HG03442 (cell line): ENCODE data around the gene FBN3.

ENCODE experiments used
- ATAC-seq: cut with Tn5 transposase; IDR thresholded peaks from one replicate; pipeline ENCODE4 v1.9.1; 2021; ENCODE audit warnings: mild to moderate bottlenecking, moderate library complexity; ENCODE audit not compliant: unreplicated experiment

FBN3 gene

GRCh38 chr19:8094336-8094735, 55.1 kb downstream of the FBN3 start:
- ATAC-seq = no peak

- ATAC-seq = no peak
These were observed 55.7 kb downstream of the FBN3 start for GRCh38 chr19:8093740-8094139.

- ATAC-seq = no peak
These were observed 58.4 kb downstream of the FBN3 start for GRCh38 chr19:8090950-8091349.

GRCh38 chr19:8089664-8090601, 59.5 kb downstream of the FBN3 start:
- ATAC-seq = no peak

- no peak for ATAC-seq
These were observed 60.4 kb downstream of the FBN3 start for GRCh38 chr19:8088752-8089663.

GRCh38 chr19:8087876-8088275, 61.5 kb downstream of the FBN3 start:
- no peak for ATAC-seq

- no peak for ATAC-seq
These were observed 62.5 kb downstream of the FBN3 start for GRCh38 chr19:8086849-8087248.

- no peak for ATAC-seq
These were observed 63.6 kb downstream of the FBN3 start for GRCh38 chr19:8085598-8086408.

GRCh38 chr19:8084152-8084551, 65.2 kb downstream of the FBN3 start:
- no peak for ATAC-seq

GRCh38 chr19:8083141-8083540, 66.3 kb downstream of the FBN3 start:
- ATAC-seq = no peak

GRCh38 chr19:8081569-8082550, 67.5 kb downstream of the FBN3 start:
- no peak for ATAC-seq

- ATAC-seq = no peak
These were observed 68.6 kb downstream of the FBN3 start for GRCh38 chr19:8080832-8081231.

- no peak for ATAC-seq
These were observed 69.4 kb downstream of the FBN3 start for GRCh38 chr19:8079988-8080387.

- ATAC-seq = no peak
These were observed 74.0 kb downstream of the FBN3 start for GRCh38 chr19:8075158-8076074.

- no peak for ATAC-seq
These were observed 74.9 kb downstream of the FBN3 start for GRCh38 chr19:8074501-8074900.

- ATAC-seq = no peak
These were observed 77.5 kb downstream of the FBN3 start for GRCh38 chr19:8071912-8072311.

GRCh38 chr19:8069096-8069973, 80.1 kb downstream of the FBN3 start:
- ATAC-seq = no peak

GRCh38 chr19:8065875-8066261, 83.5 kb downstream of the FBN3 start:
- ATAC-seq = no peak
